ENCODE data around the gene LKAAEAR1.

LKAAEAR1 gene

DNA sequence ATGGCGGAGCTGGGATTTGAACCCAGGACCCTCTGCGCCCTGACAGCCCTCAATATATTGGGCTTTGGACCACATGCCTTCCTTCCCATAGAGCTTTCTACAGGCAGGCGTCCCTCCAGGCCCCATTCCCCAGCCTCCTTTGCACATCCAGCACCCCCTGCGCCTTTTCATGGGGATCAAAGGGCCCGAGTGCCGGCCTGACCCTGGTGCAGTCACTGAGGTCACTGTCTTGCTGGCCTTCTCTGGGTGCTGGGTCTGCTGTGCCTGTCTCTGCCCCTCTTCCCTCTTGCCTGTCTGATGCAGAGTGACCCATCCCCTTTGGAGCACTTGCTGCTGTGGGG, 2.6 kb downstream of the LKAAEAR1 start:
- Histone ChIP-seq H3K9me3 (ENCODE audit: control insufficient read depth in 1 of 2, low read length in 2 of 2) (no peaks in the 10 kb centered on the region), H3K36me3 (ENCODE audit: control insufficient read depth in 1 of 2, insufficient read depth in 2 of 2, low read length in 2 of 2) (no peaks in the 10 kb centered on the region), H3K27ac (ENCODE audit: low read length) (no peak overlapping the region), H3K4me3 (ENCODE audit: low read depth in 1 of 2, low read length in 2 of 2) (no peak overlapping the region), H3K27me3 (ENCODE audit: low read depth, low read length) (peaks cover 14% of the 10 kb centered on the region), H3K4me1 (ENCODE audit: control insufficient read depth in 1 of 2, insufficient read depth in 2 of 2, low read length in 2 of 2) (peaks cover 8 to 36% of the 10 kb centered on the region in 2 donors)

DNA sequence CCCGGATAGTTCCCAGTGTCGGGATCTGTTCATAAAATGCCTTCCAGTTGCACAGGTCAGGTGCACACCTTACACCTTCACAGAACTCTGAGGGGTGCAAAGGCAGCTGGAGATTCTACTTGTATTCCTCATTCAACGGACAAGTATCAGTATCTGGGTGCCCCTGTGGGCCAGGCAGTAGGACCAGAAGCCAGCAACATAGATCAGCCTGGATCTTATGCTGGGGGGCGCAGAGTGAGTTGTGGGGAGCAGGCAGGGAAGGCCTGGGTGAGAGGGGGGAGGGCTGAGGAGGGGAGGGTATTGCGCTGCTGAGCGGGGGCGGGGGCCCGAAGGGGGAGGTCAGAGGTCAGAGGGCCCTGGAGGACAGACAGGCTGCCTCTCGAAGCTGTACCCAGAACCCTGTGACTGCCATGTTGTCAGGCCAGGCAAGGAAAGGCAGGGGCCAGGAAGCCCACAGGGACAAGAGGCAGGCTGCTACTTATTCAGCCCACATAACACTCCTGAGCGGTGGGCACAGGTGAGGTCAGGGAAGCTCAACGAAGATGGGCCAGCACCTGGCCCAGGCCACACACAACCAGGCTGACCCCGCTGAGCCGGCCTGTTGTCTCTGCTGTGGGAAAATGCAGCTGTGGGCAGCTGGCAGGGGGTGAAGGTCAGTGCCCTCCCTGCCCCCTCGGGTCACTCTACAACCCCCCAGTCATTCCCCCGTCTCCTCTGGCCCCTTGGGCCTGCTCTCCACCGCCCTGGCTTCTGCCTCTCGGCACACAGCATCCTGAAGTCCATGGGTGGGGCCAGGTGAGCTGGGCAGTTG, 3.2 kb downstream of the LKAAEAR1 start:
- Histone ChIP-seq H3K4me1 (ENCODE audit: control insufficient read depth in 1 of 2, insufficient read depth in 2 of 2, low read length in 2 of 2) (peaks cover 8 to 36% of the 10 kb centered on the region in 2 donors), H3K4me3 (ENCODE audit: low read depth in 1 of 2, low read length in 2 of 2) (peak overlapping the region in 1 of 2 donors; percentile 61), H3K36me3 (ENCODE audit: control insufficient read depth in 1 of 2, insufficient read depth in 2 of 2, low read length in 2 of 2) (no peaks in the 10 kb centered on the region), H3K27ac (ENCODE audit: low read length) (no peak overlapping the region), H3K9me3 (ENCODE audit: control insufficient read depth in 1 of 2, low read length in 2 of 2) (no peaks in the 10 kb centered on the region), H3K27me3 (ENCODE audit: low read depth, low read length) (peaks cover 14% of the 10 kb centered on the region)

DNA sequence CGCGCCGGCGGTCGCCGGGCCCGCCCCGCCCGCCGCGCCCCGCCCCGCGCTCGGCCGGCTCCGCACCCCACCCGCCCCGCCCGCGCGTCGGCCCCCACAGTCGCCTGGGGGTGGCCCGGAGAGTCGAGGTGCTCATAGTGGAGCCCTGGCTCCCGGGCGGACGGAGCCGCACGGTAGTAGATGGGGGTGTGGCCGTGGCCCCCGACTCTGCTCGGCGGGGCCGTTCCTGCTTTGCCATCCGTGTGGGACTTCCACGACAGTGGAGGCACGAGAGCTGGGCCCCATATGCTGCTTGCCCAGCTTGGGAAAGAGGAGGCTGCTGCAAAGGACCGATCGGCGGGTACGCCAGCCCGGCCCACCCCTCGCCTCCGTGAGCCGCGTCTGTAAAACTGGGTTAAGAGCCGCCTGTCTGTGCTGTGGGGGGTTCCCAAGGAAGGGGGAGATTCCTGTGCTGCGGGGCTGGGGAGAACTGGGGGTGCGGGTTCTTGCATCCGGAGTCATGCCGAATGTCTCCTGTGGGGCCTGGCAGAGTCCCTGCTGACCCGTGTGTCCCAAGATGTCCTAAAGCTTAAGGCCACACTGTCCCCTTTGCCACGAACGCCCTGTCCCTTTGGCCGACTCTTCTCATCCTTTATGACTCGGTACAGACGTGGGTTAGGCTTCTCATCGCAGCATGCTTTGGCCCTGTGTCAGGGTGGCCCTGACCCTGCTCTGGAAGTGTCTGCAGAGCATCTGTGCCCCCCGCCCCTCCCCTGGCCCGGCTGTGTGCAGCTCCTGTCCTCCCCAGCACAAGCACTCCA, 4.0 kb downstream of the LKAAEAR1 start, which contains the start of gene OPRL1:
Gene OPRL1, plus strand, starts transcription at position 70 of the 800 bp plus-strand sequence. CDS start 12,639 bp downstream, outside the sequence.
- Histone ChIP-seq H3K27ac (ENCODE audit: low read length) (peak within 1 kb of the TSS; percentile 39), H3K27me3 (ENCODE audit: low read depth, low read length) (peaks cover 13% of the 10 kb centered on the region), H3K4me3 (ENCODE audit: low read depth in 1 of 2, low read length in 2 of 2) (peak within 1 kb of the TSS; percentile 57 to 82), H3K36me3 (ENCODE audit: control insufficient read depth in 1 of 2, insufficient read depth in 2 of 2, low read length in 2 of 2) (no peaks in the 10 kb centered on the region), H3K4me1 (ENCODE audit: control insufficient read depth in 1 of 2, insufficient read depth in 2 of 2, low read length in 2 of 2) (peaks cover 8 to 36% of the 10 kb centered on the region in 2 donors), H3K9me3 (ENCODE audit: control insufficient read depth in 1 of 2, low read length in 2 of 2) (no peaks in the 10 kb centered on the region)

DNA sequence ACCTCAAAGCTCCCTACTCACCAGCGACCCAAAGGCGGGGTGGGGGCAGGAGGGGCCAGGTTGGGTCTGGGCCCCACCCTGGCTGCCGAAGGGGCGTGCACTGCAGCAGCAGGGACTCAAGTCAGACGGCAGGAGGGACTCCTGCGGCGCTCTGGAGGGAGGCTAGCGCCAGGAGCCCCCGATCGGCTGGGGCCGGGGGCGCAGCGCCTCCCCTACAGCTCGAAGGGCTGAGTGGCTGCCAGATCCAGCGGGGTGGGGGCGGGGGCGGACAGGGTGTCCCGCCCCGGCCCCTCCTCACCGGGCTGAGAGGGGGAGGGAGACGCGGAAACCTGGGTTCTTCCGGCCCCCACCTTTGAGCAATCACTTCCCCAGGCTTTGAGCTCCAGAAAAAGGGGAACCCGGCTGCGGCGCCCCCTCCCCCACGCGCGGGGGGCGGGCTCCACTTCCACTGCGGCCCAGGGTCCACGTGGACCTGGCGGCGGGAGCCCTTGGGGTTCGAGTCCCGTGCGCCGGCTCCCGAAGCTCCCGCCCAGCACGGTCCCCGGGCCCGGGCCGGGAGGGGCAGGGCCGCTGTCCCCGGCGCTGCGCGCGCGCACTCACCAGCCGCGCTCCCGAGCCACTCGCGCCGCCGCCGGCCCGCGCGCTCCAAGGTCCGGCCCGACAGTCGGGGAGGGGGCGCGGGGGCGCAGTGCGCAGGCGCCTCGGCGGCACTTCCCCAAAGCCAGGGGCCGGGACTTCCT, 4.8 kb downstream of the LKAAEAR1 start, which contains the start of gene RGS19:
Gene RGS19, minus strand, starts transcription at position 246 of the 740 bp plus-strand sequence. CDS start 2,632 bp downstream, outside the sequence.
- H3K27me3 ChIP-seq (ENCODE audit: low read depth, low read length) = peaks cover 5% of the 10 kb centered on the region
- H3K4me3 ChIP-seq (ENCODE audit: low read depth in 1 of 2, low read length in 2 of 2) = peak within 1 kb of the TSS; percentile 57 to 82
- H3K36me3 ChIP-seq (ENCODE audit: control insufficient read depth in 1 of 2, insufficient read depth in 2 of 2, low read length in 2 of 2) = peaks cover 0 to 2% of the 10 kb centered on the region in 2 donors
- H3K4me1 ChIP-seq (ENCODE audit: control insufficient read depth in 1 of 2, insufficient read depth in 2 of 2, low read length in 2 of 2) = peaks cover 8 to 33% of the 10 kb centered on the region in 2 donors
- no peaks in the 10 kb centered on the region for H3K9me3 ChIP-seq (ENCODE audit: control insufficient read depth in 1 of 2, low read length in 2 of 2)
- H3K27ac ChIP-seq (ENCODE audit: low read length) = peak within 1 kb of the TSS; percentile 39

DNA sequence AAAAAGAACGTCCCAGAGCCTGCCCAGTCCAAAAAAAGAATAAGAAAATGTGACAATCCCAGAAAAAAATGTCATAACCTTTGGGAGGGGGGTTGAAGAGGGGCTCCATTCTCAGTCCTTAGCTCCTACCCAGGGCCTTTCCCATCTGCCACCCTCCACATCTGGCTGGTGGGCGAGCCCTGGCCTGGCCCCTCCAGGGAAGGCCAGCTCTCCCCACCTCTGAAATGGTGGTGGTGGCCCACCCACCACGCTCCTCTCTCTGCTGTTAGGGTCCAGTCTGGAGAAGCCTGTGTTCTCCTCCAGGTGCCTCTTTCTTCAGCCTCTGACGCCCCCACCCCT, 5.3 kb downstream of the LKAAEAR1 start:
- peak overlapping the region; percentile 39 for H3K27ac ChIP-seq (ENCODE audit: low read length)
- H3K4me1 ChIP-seq (ENCODE audit: control insufficient read depth in 1 of 2, insufficient read depth in 2 of 2, low read length in 2 of 2) = peaks cover 8 to 27% of the 10 kb centered on the region in 2 donors
- no peaks in the 10 kb centered on the region for H3K27me3 ChIP-seq (ENCODE audit: low read depth, low read length)
- H3K36me3 ChIP-seq (ENCODE audit: control insufficient read depth in 1 of 2, insufficient read depth in 2 of 2, low read length in 2 of 2) = peaks cover 0 to 7% of the 10 kb centered on the region in 2 donors
- no peaks in the 10 kb centered on the region for H3K9me3 ChIP-seq (ENCODE audit: control insufficient read depth in 1 of 2, low read length in 2 of 2)
- peak overlapping the region; percentile 57 to 82 for H3K4me3 ChIP-seq (ENCODE audit: low read depth in 1 of 2, low read length in 2 of 2)

DNA sequence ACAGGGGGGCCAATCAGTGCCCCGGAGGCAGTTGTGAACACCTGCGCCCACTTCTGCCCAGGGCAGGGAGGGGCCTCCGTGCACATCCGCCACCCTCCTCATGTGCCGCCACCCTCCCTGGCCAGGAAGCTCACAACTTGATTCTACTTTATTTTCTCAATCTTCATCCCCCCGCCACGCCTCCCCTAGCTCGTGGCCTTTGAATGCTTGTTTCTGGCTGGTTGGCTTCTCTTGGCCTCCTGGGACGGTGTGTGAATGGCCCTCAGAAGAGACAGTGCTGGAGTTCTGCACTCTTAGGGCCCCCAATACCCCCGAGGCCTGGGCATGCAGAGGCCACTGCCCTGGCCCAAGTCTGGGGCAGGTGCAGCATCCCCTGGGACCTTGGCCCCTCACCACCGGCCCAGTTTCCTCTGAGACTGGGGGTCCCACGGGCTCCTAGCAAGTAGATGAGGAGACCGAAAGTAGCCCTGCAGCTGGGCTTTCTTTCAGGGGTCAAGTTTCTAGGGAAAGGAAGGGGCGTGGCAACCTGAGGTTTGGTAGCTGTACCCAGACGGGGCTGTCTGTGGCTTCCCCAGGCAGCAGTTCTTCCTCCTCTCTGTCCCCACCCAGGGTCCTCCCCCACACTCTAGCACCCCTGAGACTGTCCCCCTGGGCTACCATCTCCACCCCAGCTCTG, 6.2 kb downstream of the LKAAEAR1 start:
- peaks cover 0 to 14% of the 10 kb centered on the region in 2 donors for H3K36me3 ChIP-seq (ENCODE audit: control insufficient read depth in 1 of 2, insufficient read depth in 2 of 2, low read length in 2 of 2)
- no peaks in the 10 kb centered on the region for H3K27me3 ChIP-seq (ENCODE audit: low read depth, low read length)
- H3K9me3 ChIP-seq (ENCODE audit: control insufficient read depth in 1 of 2, low read length in 2 of 2) = no peaks in the 10 kb centered on the region
- H3K27ac ChIP-seq (ENCODE audit: low read length) = no peak overlapping the region
- peak overlapping the region; percentile 57 to 82 for H3K4me3 ChIP-seq (ENCODE audit: low read depth in 1 of 2, low read length in 2 of 2)
- H3K4me1 ChIP-seq (ENCODE audit: control insufficient read depth in 1 of 2, insufficient read depth in 2 of 2, low read length in 2 of 2) = peaks cover 8 to 20% of the 10 kb centered on the region in 2 donors

DNA sequence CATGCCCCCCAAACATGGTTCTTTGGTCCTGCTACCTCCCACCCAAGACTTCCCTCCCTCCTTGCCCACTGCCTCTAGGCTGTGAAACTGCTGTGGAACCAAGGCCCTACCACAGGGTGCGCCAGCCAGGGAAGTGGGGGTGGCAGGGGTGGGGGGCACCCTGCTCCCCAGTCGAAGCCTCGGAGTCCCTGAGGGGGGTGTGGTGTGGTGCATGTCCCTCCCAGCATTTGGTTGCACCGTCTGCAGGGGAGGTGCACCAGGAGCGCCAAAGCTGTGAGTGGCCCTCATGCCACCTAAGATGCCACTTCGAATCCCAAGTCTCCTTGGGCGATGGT, 6.7 kb downstream of the LKAAEAR1 start:
- Histone ChIP-seq H3K4me3 (ENCODE audit: low read depth in 1 of 2, low read length in 2 of 2) (peak overlapping the region; percentile 26 to 82), H3K36me3 (ENCODE audit: control insufficient read depth in 1 of 2, insufficient read depth in 2 of 2, low read length in 2 of 2) (peaks cover 0 to 18% of the 10 kb centered on the region in 2 donors), H3K9me3 (ENCODE audit: control insufficient read depth in 1 of 2, low read length in 2 of 2) (no peaks in the 10 kb centered on the region), H3K4me1 (ENCODE audit: control insufficient read depth in 1 of 2, insufficient read depth in 2 of 2, low read length in 2 of 2) (peaks cover 8 to 16% of the 10 kb centered on the region in 2 donors), H3K27ac (ENCODE audit: low read length) (no peak overlapping the region), H3K27me3 (ENCODE audit: low read depth, low read length) (no peaks in the 10 kb centered on the region)

DNA sequence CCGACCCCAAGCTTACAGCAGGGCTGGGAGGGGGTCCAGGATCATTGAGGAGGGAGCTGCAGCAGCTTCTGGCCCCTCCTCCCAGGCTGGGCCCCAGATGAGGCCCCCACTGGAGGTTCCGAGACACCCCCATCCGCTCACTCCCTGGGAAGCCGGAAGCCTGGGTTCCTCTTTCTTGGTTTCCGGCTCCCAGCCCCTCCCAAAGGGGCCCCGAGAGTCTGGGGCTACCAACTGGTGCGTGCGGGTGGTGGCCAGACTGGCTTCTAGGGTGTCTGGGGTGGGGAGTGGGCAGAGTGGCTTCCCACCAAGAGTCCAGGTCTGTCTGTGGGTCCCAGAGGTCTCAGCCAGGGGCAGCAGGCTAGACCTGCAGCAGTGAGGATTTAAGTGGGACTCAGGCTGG, 7.1 kb downstream of the LKAAEAR1 start:
- H3K9me3 ChIP-seq (ENCODE audit: control insufficient read depth in 1 of 2, low read length in 2 of 2) = no peaks in the 10 kb centered on the region
- H3K4me3 ChIP-seq (ENCODE audit: low read depth in 1 of 2, low read length in 2 of 2) = peak overlapping the region; percentile 26 to 82
- no peaks in the 10 kb centered on the region for H3K27me3 ChIP-seq (ENCODE audit: low read depth, low read length)
- H3K36me3 ChIP-seq (ENCODE audit: control insufficient read depth in 1 of 2, insufficient read depth in 2 of 2, low read length in 2 of 2) = peaks cover 0 to 22% of the 10 kb centered on the region in 2 donors
- H3K27ac ChIP-seq (ENCODE audit: low read length) = no peak overlapping the region
- H3K4me1 ChIP-seq (ENCODE audit: control insufficient read depth in 1 of 2, insufficient read depth in 2 of 2, low read length in 2 of 2) = peaks cover 8 to 13% of the 10 kb centered on the region in 2 donors

DNA sequence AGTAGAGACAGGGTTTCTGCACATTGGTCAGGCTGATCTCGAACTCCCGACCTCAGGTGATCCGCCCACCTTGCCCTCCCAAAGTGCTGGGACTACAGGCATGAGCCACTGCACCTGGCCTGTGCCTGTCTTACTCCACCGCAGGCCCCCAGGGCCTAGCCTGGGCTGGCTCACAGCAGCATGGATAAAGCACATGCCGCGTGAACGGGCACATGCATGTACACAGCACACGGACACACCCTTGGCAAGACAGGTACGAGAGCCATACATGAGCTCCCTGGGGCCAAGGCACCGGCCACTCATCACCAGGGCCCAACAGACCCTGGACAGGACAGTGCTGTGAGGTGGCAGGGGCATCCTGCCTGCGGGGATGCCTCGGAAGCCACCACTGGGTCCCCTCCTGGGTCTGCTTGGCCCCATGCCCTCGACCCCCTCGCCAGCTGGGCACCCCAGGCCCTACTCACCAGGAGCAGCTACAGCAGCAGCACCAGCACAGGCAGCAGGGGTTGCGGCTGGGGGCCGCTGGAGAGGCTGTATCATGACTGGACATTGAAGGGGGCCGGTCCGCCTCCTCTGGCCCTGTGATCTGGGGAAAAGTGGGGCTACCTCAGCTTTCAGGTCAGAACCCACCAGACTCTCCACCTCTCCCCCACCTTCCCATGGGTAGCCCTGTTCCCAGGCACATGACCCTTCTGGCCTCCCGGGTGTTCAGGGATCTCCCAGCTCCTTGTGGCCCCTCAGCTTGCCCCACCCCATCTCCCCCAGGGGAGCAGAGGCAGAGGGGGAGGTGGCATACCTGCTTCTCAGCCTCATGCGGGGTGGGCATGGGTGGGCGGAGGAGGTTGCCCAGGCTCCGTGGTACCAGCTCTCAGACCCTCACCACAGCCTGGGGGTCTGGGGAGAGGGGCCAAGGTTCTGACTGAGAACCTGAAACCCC, 7.9 kb downstream of the LKAAEAR1 start:
- Histone ChIP-seq H3K27ac (ENCODE audit: low read length) (no peak overlapping the region), H3K36me3 (ENCODE audit: control insufficient read depth in 1 of 2, insufficient read depth in 2 of 2, low read length in 2 of 2) (peaks cover 0 to 29% of the 10 kb centered on the region in 2 donors), H3K27me3 (ENCODE audit: low read depth, low read length) (no peaks in the 10 kb centered on the region), H3K4me3 (ENCODE audit: low read depth in 1 of 2, low read length in 2 of 2) (peak overlapping the region in 1 of 2 donors; percentile 82), H3K9me3 (ENCODE audit: control insufficient read depth in 1 of 2, low read length in 2 of 2) (no peaks in the 10 kb centered on the region), H3K4me1 (ENCODE audit: control insufficient read depth in 1 of 2, insufficient read depth in 2 of 2, low read length in 2 of 2) (peaks cover 8 to 10% of the 10 kb centered on the region in 2 donors)

DNA sequence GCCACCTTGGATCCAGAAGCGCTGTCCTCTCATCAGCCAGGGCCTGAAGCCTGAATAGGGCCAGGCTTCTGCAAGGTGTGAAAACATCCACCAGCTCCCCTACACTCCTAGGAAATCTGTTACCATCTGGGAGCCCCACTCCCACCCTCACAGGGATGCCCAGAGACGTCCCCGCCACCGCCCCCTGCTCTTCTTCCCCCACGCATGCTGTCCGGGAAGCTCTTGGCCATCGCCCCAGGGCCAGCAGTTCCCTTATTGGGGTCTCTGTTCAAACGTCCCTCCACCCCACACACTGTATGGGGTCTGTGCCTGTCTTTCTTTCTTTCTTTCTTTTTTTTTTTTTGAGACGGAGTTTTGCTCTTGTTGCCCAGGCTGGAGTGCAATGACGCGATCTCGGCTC, 8.6 kb downstream of the LKAAEAR1 start:
- Histone ChIP-seq H3K27ac (ENCODE audit: low read length) (no peak overlapping the region), H3K4me1 (ENCODE audit: control insufficient read depth in 1 of 2, insufficient read depth in 2 of 2, low read length in 2 of 2) (peaks cover 8 to 10% of the 10 kb centered on the region in 2 donors), H3K27me3 (ENCODE audit: low read depth, low read length) (no peaks in the 10 kb centered on the region), H3K36me3 (ENCODE audit: control insufficient read depth in 1 of 2, insufficient read depth in 2 of 2, low read length in 2 of 2) (peaks cover 0 to 29% of the 10 kb centered on the region in 2 donors), H3K9me3 (ENCODE audit: control insufficient read depth in 1 of 2, low read length in 2 of 2) (no peaks in the 10 kb centered on the region), H3K4me3 (ENCODE audit: low read depth in 1 of 2, low read length in 2 of 2) (no peak overlapping the region)
